GM12801 (cell line): ENCODE data around the gene FOXK1.

Source experiments
- CTCF ChIP-seq: IDR thresholded peaks from one replicate; pipeline ENCODE4 v1.5.1; 2011; ENCODE audit warnings: control low read depth; ENCODE audit not compliant: insufficient read length; ENCODE audit errors: extremely low read depth

FOXK1 gene

GRCh38 chr7:4775250-4775847 is 93.3 kb downstream of the FOXK1 start, which contains the start of gene AP5Z1:
TSS of gene AP5Z1 (plus strand) at chr7:4775623. CDS start at chr7:4775716, 93 bp downstream.
- no peak for TF ChIP-seq CTCF

GRCh38 chr7:4775848-4776623 is 93.9 kb downstream of the FOXK1 start:
- TF ChIP-seq CTCF: no peak

GRCh38 chr7:4779118-4779517 is 97.0 kb downstream of the FOXK1 start:
- no peak for TF ChIP-seq CTCF

GRCh38 chr7:4781366-4782069 is 99.4 kb downstream of the FOXK1 start:
- TF ChIP-seq CTCF: no peak

- no peak for TF ChIP-seq CTCF
Measured at GRCh38 chr7:4782333-4783291, 100.5 kb downstream of the FOXK1 start.

GRCh38 chr7:4783292-4783652 is 101.2 kb downstream of the FOXK1 start:
- TF ChIP-seq CTCF: no peak
